ENCODE results near the gene ZSWIM6.

GRCh38 chr5:61535828-61536227, 203.8 kb downstream of the ZSWIM6 start:
- TF ChIP-seq CTCF (IDR thresholded peaks at IDR 0.05; ENCODE audit: insufficient read depth, low read length, poor library complexity, severe bottlenecking) = no peak
- no peak for TF ChIP-seq EZH2phosphoT487 (conservative IDR thresholded peaks at IDR 0.05; ENCODE audit: low read length)
